Stimulated activated CD4-positive, alpha-beta T cell treated with anti-CD3 and anti-CD28 coated beads, Interleukin-2, amount 100 ng/mL, for 48 hours (primary cell): ENCODE data around the gene POLD1.
"Not testable (repeated sequence)": the region's sequence is repeated elsewhere in the genome, so short reads cannot be mapped to it uniquely, and the experiment has no call there.

Source experiments
- DNase-seq, 2 donors: peaks; one replicate each; pipeline ENCODE4 v3.0.0-alpha.2; 2020

The POLD1 gene

DNA sequence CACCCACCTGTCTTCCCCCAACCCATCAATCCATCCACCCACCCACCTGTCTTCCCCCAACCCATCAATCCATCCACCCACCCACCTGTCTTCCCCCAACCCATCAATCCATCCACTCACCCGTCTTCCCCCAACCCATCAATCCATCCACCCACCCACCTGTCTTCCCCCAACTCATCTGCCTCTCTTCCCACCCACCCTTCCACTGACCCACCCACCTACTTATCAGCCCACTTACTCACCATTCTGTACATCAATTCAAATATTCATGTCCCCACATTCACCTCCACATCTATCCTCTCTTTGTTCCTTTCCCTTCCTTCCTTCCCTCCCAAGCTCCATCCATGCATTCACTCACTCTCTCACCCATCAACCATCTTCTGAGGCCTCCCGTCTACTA, 55.0 kb downstream of the POLD1 start:
- not testable (repeated sequence) for DNase-seq

DNA sequence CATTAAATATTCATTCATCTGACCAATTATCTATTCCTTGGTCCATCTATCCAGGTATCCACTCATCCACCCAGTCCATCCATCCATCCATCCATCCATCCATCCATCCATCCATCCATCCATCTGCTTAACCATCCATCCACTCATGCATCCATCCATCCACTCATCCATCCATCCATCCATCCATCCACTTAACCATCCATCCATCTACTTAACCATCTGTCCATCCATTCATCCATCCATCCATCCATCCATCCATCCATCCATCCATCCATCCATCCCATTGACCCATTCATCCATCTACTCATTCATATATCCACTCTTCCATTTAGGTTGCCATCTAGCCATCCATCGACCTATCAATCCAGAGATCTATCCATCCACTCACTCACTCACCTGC, 59.9 kb downstream of the POLD1 start:
- no peak for DNase-seq

DNA sequence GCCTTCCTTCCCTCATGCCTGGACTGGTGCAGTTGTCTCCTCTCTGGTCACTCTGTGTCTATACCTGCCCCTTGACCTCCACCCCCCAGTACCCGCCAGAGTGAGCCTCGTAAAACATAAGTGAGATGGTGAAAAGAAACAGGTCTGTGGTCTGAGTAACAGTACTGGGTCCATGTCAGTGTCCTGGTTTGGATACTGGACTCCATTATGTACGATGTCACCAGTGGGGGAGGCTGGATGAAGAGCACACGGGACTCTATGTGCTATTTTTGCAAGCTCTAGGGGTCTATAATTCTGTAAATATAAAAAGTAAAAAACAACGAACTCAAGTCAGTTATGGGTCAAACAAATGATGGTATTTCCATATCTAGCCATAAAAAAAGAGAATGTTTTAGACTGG, 62.9 kb downstream of the POLD1 start:
- DNase-seq = no peak

DNA sequence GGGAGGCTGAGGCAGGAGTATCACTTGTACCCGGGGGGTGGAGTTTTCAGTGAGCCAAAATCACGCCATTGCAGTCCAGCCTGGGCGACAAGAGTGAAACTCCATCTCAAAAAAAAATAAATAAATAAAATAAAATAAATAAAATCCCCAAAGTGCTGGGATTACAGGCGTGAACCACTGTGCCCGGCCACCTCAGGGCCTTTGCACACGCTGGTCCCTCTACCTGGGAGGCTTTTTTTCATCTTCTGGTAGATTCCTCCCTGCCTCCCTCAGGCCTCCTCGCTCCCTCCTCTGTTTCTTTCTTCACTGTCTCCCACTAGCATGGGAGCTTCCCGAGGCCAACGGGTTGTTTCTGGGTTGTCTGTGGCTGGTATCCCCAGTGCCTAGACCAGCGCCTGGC, 63.6 kb downstream of the POLD1 start:
- DNase-seq = no peak

DNA sequence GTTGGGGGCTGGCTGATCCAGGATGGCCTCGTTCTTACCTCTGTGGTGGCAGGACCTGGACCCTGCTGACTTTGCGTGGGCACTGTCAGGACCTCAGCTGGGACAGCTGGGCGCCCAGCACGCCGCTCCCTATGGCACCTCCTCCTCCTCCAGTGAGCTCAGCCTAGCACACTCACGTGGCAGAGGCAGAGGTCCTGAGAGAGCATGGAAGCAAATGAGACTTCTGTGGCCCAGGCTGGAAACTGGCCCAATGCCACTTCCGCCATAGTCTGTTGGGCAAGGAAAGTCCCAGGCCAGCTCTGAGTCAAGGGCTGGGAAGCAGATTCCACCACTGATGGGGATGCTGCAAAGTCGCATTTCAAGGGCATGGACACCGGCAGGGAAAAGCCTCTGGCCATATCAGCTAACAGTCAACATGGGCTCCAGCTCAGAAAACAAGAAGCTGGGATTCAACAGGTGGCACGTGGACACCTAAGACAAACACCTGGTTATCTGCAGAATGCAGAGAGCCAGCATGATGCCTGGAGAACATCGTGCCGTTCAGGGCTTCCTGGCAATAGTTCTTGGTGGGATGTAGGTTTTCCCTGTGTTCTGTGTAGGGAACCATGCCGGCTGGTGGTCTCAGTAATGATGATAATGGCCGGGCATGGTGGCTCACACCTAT, 65.2 kb downstream of the POLD1 start:
- no peak for DNase-seq

DNA sequence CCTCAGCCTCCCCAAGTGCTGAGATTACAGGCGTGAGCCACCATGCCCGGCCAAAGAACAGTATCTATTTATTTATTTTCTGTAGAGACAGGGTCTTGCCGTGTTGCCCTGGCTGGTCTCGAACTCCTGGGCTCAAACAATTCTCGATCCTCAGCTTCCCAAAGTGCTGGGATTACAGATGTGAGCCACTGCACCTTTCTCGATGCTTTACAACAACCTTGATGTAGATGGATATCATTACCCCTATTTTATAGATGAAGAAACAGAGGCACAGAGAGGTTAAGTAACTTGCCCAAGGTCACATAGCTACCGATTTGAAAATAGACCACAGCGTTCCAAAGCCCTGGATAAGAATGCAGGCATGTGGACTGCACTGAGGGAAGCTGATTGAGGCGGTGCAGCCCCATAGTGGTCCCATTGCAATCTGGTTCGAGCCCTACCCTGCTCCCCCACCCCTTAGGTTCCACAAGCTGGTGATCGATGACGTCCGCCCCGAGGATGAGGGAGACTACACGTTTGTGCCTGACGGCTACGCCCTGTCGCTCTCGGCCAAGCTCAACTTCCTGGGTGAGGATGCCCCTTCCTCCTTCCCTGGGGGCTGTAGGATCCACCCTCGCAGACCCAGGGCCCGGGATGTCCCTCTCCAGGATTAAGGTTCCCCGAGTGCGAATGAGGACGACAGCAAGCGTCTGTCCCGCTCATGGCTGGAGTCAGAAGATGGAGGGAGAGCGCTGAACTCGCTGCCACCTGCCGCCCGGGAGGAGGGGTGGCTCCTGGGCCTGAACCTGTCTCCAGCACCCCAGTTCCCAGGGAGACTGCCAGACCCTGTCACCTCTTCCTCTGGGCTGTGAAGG, 66.4 kb downstream of the POLD1 start:
- DNase-seq = no peak

DNA sequence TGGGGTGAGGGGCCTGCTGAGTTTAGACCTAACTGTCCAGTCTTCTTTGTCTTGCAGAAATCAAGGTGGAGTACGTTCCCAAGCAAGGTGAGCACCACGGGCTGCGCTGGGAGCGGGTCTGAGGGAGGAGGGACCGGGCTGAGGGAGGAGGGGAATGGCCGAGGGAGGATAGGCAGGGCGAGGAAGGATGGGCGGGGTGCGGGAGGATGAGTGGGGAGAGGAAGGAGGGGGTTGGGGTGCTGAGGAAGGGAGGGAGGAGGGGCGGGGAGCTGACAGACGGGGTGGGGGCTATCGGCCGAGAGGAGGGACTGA, 67.0 kb downstream of the POLD1 start:
- DNase-seq = no peak

DNA sequence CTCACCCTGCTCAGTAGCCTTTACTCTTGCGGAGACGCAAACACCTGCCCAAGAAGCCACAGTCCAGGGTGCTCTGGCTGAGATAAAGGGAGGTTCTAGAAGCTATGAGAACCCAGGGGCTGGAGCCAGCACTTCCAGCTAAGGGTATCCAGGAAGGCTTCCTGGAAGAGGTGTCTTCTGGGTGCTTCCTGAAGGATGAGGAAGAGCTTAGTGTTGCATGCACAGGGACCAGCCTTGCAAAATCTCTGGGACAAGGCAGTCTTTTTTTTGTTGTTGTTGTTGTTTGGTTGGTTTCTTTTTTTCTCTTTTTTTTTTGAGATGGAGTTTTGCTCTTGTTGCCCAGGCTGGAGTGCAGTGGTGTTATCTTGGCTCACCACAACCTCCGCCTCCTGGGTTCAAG, 69.1 kb downstream of the POLD1 start:
- DNase-seq = no peak

DNA sequence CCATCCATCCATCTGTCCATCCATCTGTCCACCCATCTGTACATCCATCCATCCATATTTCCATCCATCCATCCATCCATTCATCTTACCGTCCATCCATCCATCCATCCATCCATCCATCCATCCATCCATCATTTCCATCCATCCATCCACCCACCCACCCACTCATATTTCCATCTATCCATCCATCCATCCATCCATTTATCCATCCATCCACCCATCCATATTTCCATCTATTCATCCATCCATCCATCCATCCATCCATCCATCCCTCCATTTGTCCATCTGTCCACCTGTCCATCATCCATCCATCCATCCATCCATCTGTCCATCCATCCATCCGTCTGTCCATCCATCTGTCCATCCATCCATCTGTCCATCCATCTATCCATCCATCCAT, 71.8 kb downstream of the POLD1 start:
- DNase-seq = no peak

DNA sequence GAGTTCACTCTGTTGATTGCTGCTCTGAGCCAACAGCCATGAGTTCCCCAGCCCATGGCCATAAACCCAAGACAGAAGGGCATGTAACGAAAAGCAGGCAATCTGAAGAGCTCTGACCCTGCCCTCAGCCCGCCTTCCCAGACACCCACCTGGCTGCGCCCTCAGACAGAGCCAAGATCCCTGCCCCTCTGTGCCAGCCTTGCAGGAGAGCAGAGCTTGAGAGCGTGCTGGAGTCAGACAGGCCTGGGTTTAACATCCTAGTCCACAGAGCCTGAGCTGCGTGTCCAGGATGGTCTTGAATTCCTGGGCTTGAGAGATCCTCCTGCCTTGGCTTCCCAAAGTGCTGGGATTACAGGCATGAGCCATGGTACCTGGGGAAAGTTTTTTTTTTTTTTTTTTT, 73.2 kb downstream of the POLD1 start:
- no peak for DNase-seq

DNA sequence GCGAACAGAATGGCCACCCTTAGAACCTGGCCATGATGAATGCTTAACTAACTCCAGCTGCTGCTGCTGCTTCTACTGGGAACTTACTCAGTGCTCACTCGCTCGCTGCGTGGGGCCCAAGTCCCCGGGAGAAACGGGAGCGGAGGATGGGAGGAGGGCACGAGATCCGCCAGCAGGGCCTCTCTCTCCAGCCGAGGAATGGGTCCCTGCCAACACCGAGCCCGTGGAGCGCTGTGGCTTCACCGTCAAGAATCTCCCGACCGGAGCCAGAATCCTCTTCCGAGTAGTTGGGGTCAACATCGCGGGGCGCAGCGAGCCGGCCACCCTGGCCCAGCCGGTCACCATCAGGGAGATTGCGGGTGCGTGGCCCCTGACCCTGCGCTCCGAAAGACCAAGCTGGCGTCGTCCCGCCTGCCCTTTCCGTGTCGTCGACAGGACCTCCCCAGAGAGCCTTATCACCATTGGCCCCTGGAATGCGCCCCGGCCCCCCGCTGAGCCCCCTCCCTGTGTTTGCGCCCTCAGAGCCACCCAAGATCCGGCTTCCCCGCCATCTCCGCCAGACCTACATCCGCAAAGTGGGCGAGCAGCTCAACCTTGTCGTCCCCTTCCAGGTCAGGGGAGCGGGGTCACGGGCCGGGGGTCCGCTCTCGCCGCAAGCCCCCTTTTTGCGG, 74.4 kb downstream of the POLD1 start:
- no peak for DNase-seq

DNA sequence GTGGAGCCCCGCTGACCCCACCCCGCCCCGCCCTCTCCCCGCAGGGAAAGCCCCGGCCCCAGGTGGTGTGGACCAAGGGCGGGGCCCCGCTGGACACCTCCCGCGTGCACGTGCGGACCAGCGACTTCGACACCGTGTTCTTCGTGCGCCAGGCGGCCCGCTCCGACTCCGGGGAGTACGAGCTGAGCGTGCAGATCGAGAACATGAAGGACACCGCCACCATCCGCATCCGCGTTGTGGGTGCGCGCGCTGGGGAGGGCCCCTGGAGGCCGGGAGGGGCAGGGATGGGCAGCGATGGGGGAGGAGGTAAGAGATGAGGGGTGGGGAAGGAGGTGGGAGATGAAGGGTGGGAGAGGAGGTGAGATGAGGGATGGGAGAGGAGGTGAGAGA, 74.9 kb downstream of the POLD1 start:
- no peak for DNase-seq

DNA sequence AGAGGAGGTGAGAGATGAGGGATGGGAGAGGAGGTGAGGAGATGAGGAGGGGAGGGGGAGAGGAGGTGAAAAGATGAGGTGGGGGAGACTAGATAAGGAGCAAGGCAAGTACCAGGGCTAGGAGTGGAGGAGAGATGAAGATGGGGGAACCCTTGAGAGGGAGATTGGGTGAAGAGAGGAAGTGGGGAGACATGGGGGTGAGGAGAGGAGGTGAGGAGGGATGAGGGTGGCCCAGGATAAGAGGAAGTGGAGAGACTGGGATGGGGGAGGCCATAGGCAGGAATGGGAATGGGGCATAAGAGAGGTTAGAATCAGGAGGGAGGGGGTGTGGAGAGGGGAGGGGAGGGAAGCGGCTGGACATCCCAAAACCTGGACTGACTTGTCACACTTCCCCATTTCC, 75.5 kb downstream of the POLD1 start:
- no peak for DNase-seq

DNA sequence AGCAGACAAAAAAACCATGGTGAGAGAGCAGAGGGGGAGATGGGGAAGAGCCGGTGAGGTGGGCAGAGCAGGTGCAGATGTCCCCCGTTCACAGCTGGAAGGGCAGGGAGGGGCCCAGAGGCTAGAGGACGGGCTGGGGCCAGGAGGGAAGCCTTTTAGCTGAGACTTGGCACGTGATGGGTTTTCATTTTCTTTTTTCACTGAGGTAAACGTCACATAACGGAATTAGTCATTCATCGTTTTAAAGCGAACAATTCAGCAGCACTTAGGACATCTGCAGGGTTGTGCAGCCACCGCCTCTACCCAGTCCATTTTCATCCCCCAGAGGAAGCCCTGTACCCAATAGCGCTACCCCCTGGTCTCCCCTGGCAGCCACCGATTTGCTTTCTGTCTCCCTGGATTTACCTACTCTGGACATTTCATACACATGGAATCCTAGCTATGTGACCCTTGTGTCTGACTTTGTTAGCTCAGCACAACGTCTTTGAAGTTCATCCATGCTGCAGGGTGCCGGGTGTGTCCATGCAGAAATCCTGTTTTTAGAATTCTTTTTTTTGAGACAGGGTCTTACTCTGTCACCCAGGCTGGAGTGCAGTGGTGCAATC, 76.1 kb downstream of the POLD1 start:
- no peak for DNase-seq

DNA sequence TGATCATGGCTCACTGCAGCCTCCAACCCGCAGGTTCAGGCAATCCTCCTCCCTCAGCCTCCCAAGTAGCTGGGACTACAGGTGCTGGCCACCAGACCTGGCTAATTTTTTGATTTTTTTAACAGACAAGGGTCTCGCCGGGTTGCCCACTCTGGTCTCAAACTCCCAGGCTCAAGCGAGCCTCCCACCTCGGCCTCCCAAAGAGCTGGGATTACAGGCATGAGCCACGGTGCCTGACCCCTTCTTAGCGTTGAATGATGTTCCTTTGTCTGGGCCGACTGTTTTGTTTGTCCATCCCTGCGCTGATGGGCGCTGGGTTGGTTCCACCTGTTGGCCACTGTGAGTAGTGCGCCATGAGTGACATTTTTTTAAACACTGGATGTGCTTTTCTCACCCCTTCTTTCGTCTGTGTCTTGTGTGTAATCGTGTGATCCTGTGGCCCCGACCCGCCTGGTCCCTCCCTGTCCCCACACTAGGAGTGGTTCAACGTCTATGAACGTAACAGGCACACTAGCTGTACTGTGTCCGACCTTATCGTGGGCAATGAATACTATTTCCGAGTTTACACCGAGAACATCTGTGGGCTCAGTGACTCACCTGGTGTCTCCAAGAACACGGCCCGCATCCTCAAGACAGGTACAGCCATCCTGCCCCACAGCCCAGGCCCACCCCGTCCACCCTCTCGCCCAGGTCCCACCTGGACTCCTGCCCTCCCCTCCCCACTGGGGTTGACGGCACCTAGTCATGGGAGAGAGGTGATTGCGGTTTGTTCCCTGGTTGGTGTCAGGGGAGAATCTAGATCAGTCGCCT, 77.1 kb downstream of the POLD1 start:
- DNase-seq = peak; percentile 55 to 57

DNA sequence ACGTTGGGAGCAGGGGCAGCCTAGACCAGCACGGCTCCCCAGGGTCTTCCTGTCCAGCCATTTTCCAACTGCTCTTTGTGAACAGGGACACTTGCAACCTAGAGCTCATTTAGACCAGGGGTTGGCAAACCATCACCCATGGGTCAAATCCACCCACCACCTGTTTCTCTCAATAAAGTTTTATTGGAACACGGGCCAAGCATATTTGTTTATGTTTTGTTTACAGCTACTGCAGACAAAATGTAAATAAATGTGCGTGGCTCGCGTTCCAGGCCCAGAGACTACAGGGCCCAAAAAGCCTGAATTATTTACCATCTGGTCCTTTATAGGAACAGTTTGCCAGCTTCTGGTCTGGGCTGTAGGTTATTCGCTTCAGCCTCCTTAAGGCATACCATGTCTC, 78.8 kb downstream of the POLD1 start:
- no peak for DNase-seq

DNA sequence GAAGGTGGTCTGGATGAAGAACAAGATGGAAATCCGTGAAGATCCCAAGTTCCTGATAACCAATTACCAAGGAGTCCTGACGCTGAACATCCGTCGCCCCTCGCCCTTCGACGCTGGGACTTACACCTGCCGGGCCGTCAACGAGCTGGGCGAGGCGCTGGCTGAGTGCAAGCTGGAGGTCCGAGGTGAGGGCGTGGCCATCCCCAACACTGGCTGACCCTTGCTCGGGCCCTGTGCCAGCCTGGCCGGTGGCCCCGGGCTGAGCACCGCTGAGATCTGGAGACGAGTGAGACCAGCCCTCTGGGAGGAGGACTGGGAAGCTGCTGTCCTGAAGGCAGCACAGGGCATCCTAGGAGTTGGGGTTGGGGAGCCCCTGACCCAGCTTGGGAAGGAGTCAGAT, 80.2 kb downstream of the POLD1 start:
- DNase-seq = no peak

DNA sequence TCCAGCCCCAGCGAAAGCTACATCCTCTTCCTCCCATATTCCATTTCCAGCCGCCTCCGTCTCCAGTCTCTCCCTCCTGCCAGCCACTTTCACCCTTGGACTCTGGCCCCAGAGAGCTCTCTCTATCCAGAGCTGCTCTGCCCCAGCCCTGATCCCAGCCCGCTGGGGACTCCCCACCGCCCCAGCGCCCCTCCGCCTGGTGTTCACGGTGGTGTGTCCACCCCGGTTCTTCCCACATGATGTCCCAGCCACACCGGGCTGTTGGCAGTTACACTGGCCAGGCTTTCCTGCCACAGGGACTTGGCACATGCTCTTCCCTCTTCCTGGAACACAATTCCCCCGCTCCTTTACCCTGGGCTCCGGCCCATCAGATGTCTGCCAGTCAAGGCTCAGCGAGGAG, 80.9 kb downstream of the POLD1 start:
- DNase-seq = no peak

DNA sequence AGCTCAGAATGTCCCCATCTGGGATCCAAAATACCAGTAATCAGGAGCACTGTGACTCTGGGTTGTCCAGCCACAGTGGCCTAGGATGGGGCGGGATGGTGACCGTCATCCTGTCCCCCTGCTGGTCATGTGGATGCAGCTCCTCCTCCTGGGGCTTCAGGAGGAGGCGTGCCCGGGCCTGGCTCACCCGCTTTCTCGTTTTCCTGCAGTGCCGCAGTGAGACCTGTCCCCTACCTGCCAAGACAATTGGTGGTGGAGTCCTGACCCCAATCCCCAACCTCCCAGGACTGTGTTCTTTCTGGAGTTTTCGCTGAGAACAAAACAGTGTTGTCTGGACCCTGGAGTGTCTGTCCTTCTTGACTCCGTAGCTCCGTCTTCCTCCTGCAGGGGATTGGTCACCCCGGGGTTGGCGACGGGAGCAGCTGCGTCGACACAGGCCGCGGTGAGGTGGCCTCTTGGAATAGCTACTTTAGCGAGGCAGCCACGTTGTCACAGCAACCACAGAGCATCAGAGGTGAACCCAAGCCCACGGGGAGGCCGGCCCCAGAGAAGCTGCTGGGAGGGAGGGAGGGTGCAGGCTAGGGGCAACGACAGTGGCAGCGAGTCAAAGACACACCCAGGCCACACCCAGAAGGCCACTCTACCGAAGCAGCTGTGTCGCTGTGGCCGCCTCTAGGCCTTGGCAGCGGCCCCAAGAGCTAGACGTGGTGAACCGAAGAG, 82.0 kb downstream of the POLD1 start:
- DNase-seq = no peak

DNA sequence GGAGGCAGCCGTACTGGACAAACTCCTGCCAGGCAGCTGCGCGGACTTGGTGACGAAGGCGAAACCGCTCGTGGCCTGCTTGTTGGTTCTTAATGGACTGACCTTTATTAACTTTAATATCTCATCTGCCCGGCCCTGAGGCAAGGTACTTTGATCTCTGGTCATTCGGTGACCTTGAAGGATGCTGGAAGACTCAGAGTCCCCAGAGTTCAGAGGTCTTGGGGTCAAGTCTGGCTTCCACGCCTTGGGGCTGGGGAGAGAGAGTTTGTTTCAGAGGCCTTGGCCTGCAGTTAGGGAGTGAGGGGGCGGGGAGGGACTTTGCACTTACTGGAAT, 82.5 kb downstream of the POLD1 start:
- DNase-seq = no peak

DNA sequence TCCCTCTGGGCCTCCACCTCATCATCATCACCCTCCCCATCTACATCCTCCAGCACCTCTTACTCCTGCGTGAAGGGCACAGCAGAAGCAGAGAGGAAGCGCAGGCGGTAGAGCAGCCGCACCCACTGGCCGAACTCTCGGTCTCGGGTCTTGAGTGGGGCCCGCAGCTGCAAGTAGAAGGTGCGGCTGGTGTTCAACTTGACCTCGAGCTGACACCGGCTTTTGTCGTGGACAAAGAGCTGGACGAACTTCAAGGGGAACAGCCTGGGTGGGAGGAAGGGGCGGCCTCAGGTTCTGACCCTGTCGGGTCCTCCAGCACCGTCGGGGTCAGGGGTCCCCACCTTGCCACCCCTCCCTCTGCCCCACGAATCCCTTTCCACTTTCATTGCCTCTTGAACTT, 83.4 kb downstream of the POLD1 start:
- no peak for DNase-seq
